ENCODE measurements around the gene SMIM35. TPM values are rescaled to one million over a fixed set of nuclear protein-coding genes. Genes with fewer than 3 reads are reported as not detected.

SMIM35 gene
- total RNA-seq, 1 experiment from 2014 or later = not detected

GRCh38 chr11:118004543-118005223, 82.1 kb downstream of the SMIM35 start:
- no peak for DNase-seq (ENCODE audit: low spot score)

- DNase-seq (ENCODE audit: low spot score) = no peak
Observed at GRCh38 chr11:118003456-118003855, 83.3 kb downstream of the SMIM35 start.

DNA sequence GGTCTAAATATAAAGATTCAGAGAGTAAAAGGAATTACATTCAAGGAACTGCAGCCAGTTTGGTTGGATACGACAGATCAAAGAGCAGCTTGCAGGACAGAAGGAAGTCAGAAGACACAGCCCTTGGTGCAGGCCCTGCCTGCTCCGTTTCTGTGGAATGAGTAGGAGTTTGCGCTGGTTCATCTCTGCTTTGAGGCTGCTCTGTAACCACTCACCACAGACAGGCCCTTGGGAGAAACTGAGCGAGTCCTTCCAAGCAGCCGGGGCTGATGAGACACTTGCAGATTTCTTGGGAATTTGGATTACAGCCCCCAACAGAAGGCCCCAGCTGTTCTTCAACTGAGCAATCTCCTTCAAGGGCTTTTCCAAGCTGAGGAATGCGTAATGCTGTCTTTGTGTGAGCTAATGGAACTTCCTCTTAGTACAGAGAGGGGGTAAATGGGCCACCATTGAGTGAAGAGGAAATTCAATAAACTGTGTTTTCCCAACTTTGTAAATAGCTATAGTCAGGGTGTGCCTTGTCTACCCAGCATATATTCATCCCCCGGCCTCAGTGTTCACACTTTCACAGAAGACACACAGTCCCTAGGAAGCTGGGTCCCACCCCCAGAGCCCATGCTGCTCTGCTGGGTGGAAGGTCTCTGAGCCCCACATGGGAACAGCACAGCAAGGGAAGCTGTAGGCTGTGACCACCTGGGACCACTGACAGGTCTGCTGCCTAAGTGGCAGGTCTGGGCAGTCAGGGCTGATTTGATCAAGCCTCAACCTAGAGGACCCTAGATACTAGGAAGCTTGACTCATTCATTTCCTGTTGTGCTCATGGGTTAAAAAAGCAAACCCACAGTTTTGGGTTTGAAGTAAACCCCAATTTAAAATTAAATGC, 84.0 kb downstream of the SMIM35 start:
- no peak for DNase-seq (ENCODE audit: low spot score)

DNA sequence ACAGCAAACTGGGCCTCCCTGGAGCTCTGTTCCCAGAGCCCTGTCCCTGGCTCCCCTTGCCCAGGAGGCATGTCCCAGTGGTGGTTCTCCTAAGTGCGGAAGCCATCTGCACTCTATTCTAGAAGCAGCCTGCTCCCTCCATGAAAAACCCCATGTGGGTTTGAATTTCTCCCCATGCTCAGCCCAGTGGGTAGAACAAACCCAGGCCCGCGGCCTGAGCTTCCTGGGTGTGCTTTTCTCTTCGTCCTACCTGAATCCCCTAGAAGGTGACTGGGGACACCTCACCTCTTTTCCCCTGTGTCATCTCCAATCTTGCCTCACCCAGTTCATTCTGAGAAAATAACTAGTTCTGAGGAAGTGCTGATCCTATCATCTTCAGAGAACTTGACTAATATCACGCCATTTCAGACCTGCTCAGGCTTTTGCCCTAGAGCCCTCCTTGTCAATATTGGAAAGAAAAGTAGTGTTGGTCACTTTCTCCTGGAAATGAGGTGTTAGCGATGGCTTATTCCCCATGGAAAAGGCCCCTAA, 84.7 kb downstream of the SMIM35 start:
- no peak for DNase-seq (ENCODE audit: low spot score)

- no peak for DNase-seq (ENCODE audit: low spot score)
Observed at GRCh38 chr11:118001494-118001971, 85.2 kb downstream of the SMIM35 start.

DNA sequence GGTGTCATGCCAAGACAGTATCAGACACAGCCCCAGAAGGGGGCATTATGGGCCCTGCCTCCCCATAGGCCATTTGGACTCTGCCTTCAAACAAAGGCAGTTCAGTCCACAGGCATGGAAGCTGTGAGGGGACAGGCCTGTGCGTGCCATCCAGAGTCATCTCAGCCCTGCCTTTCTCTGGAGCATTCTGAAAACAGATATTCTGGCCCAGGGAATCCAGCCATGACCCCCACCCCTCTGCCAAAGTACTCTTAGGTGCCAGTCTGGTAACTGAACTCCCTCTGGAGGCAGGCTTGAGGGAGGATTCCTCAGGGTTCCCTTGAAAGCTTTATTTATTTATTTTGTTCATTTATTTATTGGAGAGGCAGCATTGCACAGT, 85.9 kb downstream of the SMIM35 start:
- DNase-seq (ENCODE audit: low spot score) = no peak

DNA sequence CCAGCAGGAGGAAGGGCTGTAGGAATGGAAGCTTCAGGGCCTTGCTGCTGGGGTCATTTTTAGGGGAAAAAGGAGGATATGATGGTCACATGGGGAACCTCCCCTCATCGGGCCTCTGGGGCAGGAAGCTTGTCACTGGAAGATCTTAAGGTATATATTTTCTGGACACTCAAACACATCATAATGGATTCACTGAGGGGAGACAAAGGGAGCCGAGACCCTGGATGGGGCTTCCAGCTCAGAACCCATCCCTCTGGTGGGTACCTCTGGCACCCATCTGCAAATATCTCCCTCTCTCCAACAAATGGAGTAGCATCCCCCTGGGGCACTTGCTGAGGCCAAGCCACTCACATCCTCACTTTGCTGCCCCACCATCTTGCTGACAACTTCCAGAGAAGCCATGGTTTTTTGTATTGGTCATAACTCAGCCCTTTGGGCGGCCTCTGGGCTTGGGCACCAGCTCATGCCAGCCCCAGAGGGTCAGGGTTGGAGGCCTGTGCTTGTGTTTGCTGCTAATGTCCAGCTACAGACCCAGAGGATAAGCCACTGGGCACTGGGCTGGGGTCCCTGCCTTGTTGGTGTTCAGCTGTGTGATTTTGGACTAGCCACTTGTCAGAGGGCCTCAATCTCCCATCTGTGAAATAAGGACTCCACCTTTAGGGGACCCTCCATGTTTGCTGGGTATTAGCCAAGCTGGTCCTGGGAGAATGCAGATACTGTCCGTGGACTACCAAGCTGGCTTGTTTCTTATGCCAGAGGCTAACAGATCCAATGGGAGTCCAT, 86.5 kb downstream of the SMIM35 start:
- DNase-seq (ENCODE audit: low spot score) = no peak

- DNase-seq (ENCODE audit: low spot score) = no peak
Observed at GRCh38 chr11:117999354-117999993, 87.3 kb downstream of the SMIM35 start.

- no peak for DNase-seq (ENCODE audit: low spot score)
Observed at GRCh38 chr11:117998664-117999353, 88.0 kb downstream of the SMIM35 start.

DNA sequence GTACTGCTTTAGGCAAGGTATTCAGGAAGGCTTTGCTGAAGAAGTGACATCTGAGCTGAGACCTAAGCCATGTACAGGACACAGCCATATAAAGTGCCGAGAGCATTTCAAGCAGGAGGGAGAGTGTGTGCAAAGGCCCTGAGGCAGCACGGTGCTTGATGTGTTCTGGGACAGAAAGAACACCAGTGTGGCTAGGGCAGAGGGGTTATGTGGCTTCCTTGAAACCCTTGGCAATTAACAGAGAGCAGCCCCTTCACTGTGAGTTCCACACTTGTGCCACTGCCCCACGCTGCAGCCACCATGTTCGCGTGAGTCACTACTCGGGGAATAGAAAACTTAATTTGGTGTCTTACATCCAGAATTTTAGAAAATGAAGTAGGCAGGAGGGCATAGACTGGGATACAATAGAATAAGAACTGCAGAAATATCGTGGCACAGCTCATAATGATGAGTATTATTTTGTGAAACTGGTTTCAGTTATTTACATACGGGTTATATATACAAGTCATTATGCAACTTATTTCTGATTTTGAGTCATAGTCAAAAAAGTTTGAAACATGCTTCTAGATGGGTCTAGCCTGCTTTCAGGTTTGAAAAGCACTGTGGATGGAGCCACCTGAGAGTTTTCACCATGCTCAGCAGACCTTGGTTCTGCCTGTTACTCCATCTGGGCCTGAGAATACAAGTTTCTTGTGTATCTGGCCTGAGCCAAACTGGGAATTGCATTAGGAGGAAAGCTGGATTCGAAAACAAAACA, 88.8 kb downstream of the SMIM35 start:
- DNase-seq (ENCODE audit: low spot score) = no peak

- DNase-seq (ENCODE audit: low spot score) = no peak
Observed at GRCh38 chr11:117997406-117997805, 89.4 kb downstream of the SMIM35 start.

GRCh38 chr11:117996058-117996457, 90.7 kb downstream of the SMIM35 start:
- no peak for DNase-seq (ENCODE audit: low spot score)

- no peak for DNase-seq (ENCODE audit: low spot score)
Observed at GRCh38 chr11:117995472-117995871, 91.3 kb downstream of the SMIM35 start.

GRCh38 chr11:117993988-117994745, 92.6 kb downstream of the SMIM35 start:
- no peak for DNase-seq (ENCODE audit: low spot score)

DNA sequence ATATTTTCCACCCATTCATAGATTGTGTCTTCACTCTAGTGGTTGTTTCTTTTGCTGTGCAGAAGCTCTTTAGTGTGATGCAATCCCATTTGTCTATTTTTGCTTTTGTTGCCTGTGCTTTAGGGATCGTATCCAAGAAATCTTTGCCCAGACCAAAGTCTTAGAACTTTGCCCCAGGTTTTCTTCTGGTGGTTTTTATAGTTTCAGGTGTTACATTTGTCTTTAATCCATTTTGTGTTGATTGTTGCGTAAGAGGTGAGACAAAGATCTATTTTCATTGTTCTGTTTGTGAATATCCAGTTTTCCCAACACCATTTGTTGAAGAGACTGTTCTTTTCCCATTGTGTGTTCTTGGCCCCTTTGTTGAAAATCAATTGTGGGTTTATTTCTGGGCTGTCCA, 94.1 kb downstream of the SMIM35 start:
- no peak for DNase-seq (ENCODE audit: low spot score)

GRCh38 chr11:117992136-117992535, 94.6 kb downstream of the SMIM35 start:
- DNase-seq (ENCODE audit: low spot score) = no peak

GRCh38 chr11:117989351-117990102, 97.2 kb downstream of the SMIM35 start:
- DNase-seq (ENCODE audit: low spot score) = no peak

DNA sequence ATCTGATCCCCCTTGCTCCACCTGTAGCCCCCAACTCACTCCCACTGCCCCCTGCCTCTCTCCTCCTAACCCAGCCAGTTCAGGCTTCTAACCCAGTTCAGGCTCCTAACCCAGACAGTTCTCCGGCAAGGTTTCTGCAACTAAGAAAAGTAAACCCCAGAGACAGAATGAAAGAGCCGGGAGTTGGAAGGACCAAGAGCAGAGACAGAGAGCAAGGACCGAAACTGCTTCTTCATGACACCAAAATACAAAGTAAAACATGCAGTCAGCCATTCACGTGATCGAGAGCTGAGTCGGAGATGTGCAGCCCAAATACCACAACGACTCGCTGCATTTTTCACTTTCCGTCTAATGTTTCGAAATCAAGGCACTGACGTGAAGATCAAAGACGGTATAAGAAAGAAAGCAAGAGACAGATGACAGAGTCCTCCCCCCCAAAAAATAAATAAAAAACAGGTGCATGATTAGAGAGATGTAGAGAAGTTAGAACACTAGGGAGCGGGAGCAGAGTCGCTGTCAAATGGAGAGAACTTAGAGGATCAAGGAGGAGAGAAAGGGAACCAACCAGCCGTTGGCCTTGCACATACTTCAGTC, 99.7 kb downstream of the SMIM35 start:
- DNase-seq (ENCODE audit: low spot score) = no peak
